ENCODE data around the gene LIX1.

Gene LIX1

DNA sequence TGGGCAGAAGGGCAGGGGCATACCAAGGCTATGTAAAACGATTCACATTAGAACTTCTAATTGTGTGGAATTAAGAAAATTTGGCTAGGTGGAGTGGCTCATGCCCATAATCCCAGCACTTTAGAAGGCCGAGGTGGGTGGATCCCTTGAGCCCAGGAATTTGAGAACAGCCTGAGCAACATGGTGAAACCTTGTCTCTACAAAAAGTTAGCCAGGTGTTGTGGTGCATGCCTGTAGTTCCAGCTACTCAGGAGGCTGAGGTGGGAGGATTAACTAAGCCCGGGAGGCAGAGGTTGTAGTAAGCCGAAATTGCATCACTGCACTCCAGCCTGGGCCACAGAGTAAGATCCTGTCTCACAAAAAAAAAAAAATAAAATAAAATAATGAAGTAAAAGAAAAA, 65.2 kb downstream of the LIX1 start:
- Histone ChIP-seq H3K79me2 (no peaks in the 10 kb centered on the region), H3K9me3 (ENCODE audit: control insufficient read depth, low read length) (no peaks in the 10 kb centered on the region), H3K27ac (no peak overlapping the region), H3K36me3 (ENCODE audit: control insufficient read depth, insufficient read depth, low read length) (no peaks in the 10 kb centered on the region), H3K4me3 (ENCODE audit: low read depth, low read length) (no peak overlapping the region), H3K27me3 (ENCODE audit: control insufficient read depth, insufficient read depth, low read length) (no peaks in the 10 kb centered on the region), H3K4me1 (no peaks in the 10 kb centered on the region), H3K9ac (no peak overlapping the region), H3K4me2 (ENCODE audit: low read length) (no peak overlapping the region), H2AFZ (no peak overlapping the region)
- no peak for TF ChIP-seq CTCF (IDR thresholded peaks at IDR 0.05)

DNA sequence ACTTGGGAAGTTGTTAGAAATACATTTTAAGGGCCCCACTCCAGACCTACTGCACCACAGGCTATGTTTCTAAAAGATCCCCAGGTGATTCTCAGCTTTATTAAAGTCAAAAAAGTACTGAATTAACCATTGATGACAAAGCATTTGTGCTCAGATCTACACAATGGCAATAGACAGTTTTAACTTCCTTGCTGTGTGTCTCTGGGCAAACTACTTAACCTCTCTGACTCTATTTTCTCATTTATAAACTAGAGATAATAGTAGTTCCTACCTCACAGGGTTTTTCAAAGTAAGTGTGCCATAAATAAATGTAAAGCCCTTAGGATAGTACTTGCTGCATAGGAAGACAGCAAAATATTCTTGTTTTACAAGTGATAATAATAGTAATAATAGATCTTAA, 66.3 kb downstream of the LIX1 start:
- H3K9ac ChIP-seq = no peak overlapping the region
- H3K36me3 ChIP-seq (ENCODE audit: control insufficient read depth, insufficient read depth, low read length) = no peaks in the 10 kb centered on the region
- no peak overlapping the region for H3K4me3 ChIP-seq (ENCODE audit: low read depth, low read length)
- no peak overlapping the region for H3K4me2 ChIP-seq (ENCODE audit: low read length)
- no peaks in the 10 kb centered on the region for H3K79me2 ChIP-seq
- H3K27me3 ChIP-seq (ENCODE audit: control insufficient read depth, insufficient read depth, low read length) = no peaks in the 10 kb centered on the region
- H2AFZ ChIP-seq = no peak overlapping the region
- H3K4me1 ChIP-seq = no peaks in the 10 kb centered on the region
- no peaks in the 10 kb centered on the region for H3K9me3 ChIP-seq (ENCODE audit: control insufficient read depth, low read length)
- no peak for TF ChIP-seq CTCF (IDR thresholded peaks at IDR 0.05)
- no peak overlapping the region for H3K27ac ChIP-seq

- no peak for TF ChIP-seq CTCF (IDR thresholded peaks at IDR 0.05)
- H3K9ac ChIP-seq = no peak overlapping the region
- H3K4me3 ChIP-seq (ENCODE audit: low read depth, low read length) = no peak overlapping the region
- H3K9me3 ChIP-seq (ENCODE audit: control insufficient read depth, low read length) = no peaks in the 10 kb centered on the region
- H3K27ac ChIP-seq = no peak overlapping the region
- no peaks in the 10 kb centered on the region for H3K4me1 ChIP-seq
- no peaks in the 10 kb centered on the region for H3K27me3 ChIP-seq (ENCODE audit: control insufficient read depth, insufficient read depth, low read length)
- H3K4me2 ChIP-seq (ENCODE audit: low read length) = no peak overlapping the region
- no peaks in the 10 kb centered on the region for H3K36me3 ChIP-seq (ENCODE audit: control insufficient read depth, insufficient read depth, low read length)
- no peaks in the 10 kb centered on the region for H3K79me2 ChIP-seq
- no peak overlapping the region for H2AFZ ChIP-seq
These were observed 66.8 kb downstream of the LIX1 start for GRCh38 chr5:97075649-97076048.

DNA sequence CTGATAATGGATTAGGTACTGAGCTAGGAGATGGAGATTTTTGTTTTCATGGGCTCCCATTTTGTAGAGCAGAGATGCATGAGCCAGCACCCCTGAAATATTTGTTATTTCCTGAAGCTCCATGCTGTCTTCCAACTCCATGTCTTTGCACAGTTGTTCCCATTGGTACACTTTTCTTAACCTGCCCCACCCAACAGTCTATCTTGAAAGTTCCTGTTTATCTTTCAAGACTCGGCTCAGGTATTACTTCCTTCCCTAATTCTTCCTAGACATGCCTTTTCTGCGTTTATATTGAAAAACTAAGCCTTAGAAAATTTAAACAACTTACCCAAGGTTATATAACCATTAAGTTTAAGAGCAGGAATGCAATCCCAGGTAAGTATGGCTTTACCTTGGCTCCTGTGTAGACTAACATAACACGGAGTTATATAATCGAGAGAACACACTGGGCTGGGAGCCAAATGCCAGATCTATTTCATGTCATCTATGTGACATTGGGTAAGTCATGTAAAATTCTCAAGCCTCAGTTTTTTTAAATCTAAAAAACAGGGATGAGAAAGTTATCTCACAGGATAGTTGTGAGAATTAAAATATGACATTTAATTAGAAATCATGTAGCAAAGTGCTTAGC, 67.4 kb downstream of the LIX1 start:
- Histone ChIP-seq H3K27ac (no peak overlapping the region), H3K4me1 (no peaks in the 10 kb centered on the region), H3K4me3 (ENCODE audit: low read depth, low read length) (no peak overlapping the region), H3K27me3 (ENCODE audit: control insufficient read depth, insufficient read depth, low read length) (no peaks in the 10 kb centered on the region), H3K9ac (no peak overlapping the region), H2AFZ (no peak overlapping the region), H3K79me2 (no peaks in the 10 kb centered on the region), H3K9me3 (ENCODE audit: control insufficient read depth, low read length) (no peaks in the 10 kb centered on the region), H3K4me2 (ENCODE audit: low read length) (no peak overlapping the region), H3K36me3 (ENCODE audit: control insufficient read depth, insufficient read depth, low read length) (no peaks in the 10 kb centered on the region)
- TF ChIP-seq CTCF (IDR thresholded peaks at IDR 0.05) = no peak

- no peaks in the 10 kb centered on the region for H3K79me2 ChIP-seq
- H3K9ac ChIP-seq = no peak overlapping the region
These were observed 69.0 kb downstream of the LIX1 start for GRCh38 chr5:97073420-97073819.

More at GRCh38 chr5:97073420-97073819, 69.0 kb downstream of the LIX1 start:
- H3K36me3 ChIP-seq (ENCODE audit: control insufficient read depth, insufficient read depth, low read length) = no peaks in the 10 kb centered on the region
- no peak overlapping the region for H2AFZ ChIP-seq
- H3K27me3 ChIP-seq (ENCODE audit: control insufficient read depth, insufficient read depth, low read length) = no peaks in the 10 kb centered on the region
- no peak for TF ChIP-seq CTCF (IDR thresholded peaks at IDR 0.05)
- no peak overlapping the region for H3K4me3 ChIP-seq (ENCODE audit: low read depth, low read length)
- no peak overlapping the region for H3K27ac ChIP-seq
- no peaks in the 10 kb centered on the region for H3K4me1 ChIP-seq
- H3K9me3 ChIP-seq (ENCODE audit: control insufficient read depth, low read length) = no peaks in the 10 kb centered on the region
- no peak overlapping the region for H3K4me2 ChIP-seq (ENCODE audit: low read length)
